Stimulated activated naive B cell treated with anti-CD40 and anti-IgM and Interleukin-4, amounts not matched to agents 10 μg/mL and 1 μg/mL and 100 μg/mL, for 72 hours (primary cell): ENCODE data around the gene PALS2.

ENCODE experiments used
- ATAC-seq, 2 donors: fragments of 150-1000 bp; cut with Tn5 transposase; replicated peaks; 2 replicates each; pipeline ENCODE4 v1.10.0; 2021; ENCODE audit warnings: moderate library complexity in 1 of 2
- DNase-seq: peaks from one replicate; pipeline ENCODE4 v3.0.0; 2021
- H3K27ac Mint-ChIP-seq: one replicate; pipeline ENCODE4 v1.8.0; 2022; ENCODE audit warnings: mild to moderate bottlenecking, mixed read lengths
- H3K27me3 Mint-ChIP-seq, 2 donors: one replicate each; pipeline ENCODE4 v1.8.0; 2022; ENCODE audit warnings: mixed read lengths in 2 of 2
- H3K36me3 Mint-ChIP-seq, 2 donors: one replicate each; pipeline ENCODE4 v1.8.0; 2022; ENCODE audit warnings: mixed read lengths in 2 of 2, mild to moderate bottlenecking in 1 of 2
- H3K4me1 Mint-ChIP-seq, 2 donors: one replicate each; pipeline ENCODE4 v1.8.0; 2022; ENCODE audit warnings: mixed read lengths in 2 of 2, mild to moderate bottlenecking in 1 of 2
- H3K4me3 Mint-ChIP-seq, 2 donors: one replicate each; pipeline ENCODE4 v1.8.0; 2022; ENCODE audit warnings: mild to moderate bottlenecking in 2 of 2, mixed read lengths in 2 of 2, moderate library complexity in 1 of 2
- H3K9me3 Mint-ChIP-seq, 2 donors: one replicate each; pipeline ENCODE4 v1.8.0; 2022; ENCODE audit warnings: mixed read lengths in 2 of 2, mild to moderate bottlenecking in 1 of 2

Gene PALS2

GRCh38 chr7:24604630-24605029 lies 31.4 kb downstream of the PALS2 start:
- ATAC-seq (peak; percentile 96 to 97), DNase-seq (no peak)
- no peak overlapping the region for H3K4me3 Mint-ChIP-seq
- no peaks in the 10 kb centered on the region for H3K27me3 Mint-ChIP-seq
- peaks cover 15 to 46% of the 10 kb centered on the region in 2 donors for H3K4me1 Mint-ChIP-seq
- H3K9me3 Mint-ChIP-seq = peaks cover 14 to 15% of the 10 kb centered on the region in 2 donors
- no peak overlapping the region for H3K27ac Mint-ChIP-seq
- peaks cover 24 to 33% of the 10 kb centered on the region in 2 donors for H3K36me3 Mint-ChIP-seq

DNA sequence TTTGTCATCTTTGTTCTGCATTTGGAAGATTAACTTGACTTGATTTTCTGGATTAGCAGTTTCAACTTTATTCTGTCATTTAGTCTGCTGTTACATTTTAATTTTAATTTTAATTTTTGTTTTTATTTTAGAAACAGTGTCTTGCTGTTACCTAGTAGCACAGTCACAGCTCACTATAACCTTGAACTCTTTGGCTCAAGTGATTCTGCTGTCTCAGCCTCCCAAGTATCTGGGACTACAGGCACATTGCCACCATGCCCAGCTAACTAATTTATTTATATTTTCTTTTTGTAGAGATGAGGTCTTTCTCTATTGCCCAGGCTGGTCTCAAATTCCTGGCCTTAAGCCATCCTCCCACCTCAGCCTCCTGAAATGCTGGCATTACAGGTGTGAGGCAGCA lies 35.3 kb downstream of the PALS2 start:
- Mint-ChIP-seq H3K36me3 (peaks cover 3 to 12% of the 10 kb centered on the region in 2 donors), H3K9me3 (peaks cover 5 to 9% of the 10 kb centered on the region in 2 donors), H3K4me3 (no peak overlapping the region), H3K27me3 (no peaks in the 10 kb centered on the region), H3K27ac (no peak overlapping the region), H3K4me1 (peaks cover 18 to 33% of the 10 kb centered on the region in 2 donors)
- no peak for ATAC-seq
- no peak for DNase-seq

DNA sequence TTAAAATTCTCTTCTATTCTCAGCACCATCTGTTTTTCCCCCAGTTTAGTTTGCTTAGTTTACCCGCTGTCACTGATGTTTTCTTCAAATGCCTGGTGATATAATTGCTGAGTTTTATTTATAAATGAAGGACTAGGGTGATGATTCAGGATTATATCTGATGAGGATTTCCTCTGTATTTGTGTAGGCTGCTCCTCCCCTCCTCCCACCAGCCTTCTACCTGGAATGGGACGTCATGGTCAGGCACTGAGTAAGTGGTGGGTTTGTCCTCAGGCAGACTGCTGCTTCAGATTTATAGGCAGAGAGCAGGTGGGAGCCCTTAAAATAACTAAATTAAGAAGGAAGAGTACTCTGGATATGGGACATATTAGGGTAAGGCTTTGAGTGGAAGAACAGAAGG lies 35.8 kb downstream of the PALS2 start:
- no peak overlapping the region for H3K4me3 Mint-ChIP-seq
- no peak for DNase-seq
- H3K27ac Mint-ChIP-seq = no peak overlapping the region
- peaks cover 6 to 13% of the 10 kb centered on the region in 2 donors for H3K36me3 Mint-ChIP-seq
- H3K27me3 Mint-ChIP-seq = no peaks in the 10 kb centered on the region
- peaks cover 7 to 12% of the 10 kb centered on the region in 2 donors for H3K9me3 Mint-ChIP-seq
- peaks cover 21 to 36% of the 10 kb centered on the region in 2 donors for H3K4me1 Mint-ChIP-seq
- ATAC-seq = no peak

DNA sequence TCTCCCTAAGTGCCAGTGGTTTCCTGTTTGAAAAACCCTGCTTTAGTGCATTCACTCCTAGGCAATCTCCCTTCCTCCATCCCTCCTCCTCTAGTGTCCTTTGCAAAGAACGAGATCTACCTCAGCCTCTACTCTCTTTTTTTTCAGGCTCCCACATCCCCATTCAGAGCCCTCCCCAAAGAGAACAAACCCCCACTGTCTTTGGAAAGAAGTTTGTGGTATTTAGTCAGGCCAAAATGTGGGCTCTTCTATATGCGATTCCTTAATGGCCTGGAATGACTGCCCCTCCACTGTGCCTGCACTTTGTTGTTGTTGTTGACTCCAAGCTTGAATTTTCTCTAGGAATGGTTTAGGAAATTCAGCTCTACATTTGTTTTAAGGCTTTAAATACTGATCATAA lies 36.3 kb downstream of the PALS2 start:
- Mint-ChIP-seq H3K36me3 (peaks cover 4 to 11% of the 10 kb centered on the region in 2 donors), H3K9me3 (peaks cover 7 to 8% of the 10 kb centered on the region in 2 donors), H3K27ac (no peak overlapping the region), H3K27me3 (no peaks in the 10 kb centered on the region), H3K4me3 (no peak overlapping the region), H3K4me1 (peaks cover 19 to 32% of the 10 kb centered on the region in 2 donors)
- DNase-seq (no peak), ATAC-seq (no peak)

DNA sequence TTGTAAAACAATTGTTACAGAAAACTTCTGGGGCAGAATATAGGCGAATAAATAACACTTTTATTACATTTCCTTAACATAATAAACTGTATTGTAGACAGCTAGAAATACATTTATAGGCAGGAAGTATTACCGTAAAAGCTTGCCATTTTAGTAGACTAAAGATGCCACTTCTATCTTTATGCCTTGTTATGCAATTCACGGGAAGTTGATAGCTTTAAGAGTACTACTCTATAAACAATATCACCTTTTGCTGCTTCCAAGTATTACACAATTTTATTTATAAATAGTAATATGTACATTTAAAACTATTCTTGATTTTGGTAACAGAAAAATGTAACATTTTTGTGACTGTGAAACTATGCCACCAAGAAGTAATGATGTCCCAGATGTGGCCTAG lies 37.9 kb downstream of the PALS2 start:
- ATAC-seq (no peak), DNase-seq (no peak)
- H3K4me3 Mint-ChIP-seq = no peak overlapping the region
- H3K27me3 Mint-ChIP-seq = no peaks in the 10 kb centered on the region
- H3K27ac Mint-ChIP-seq = no peak overlapping the region
- peaks cover 8 to 20% of the 10 kb centered on the region in 2 donors for H3K36me3 Mint-ChIP-seq
- H3K4me1 Mint-ChIP-seq = peaks cover 19 to 37% of the 10 kb centered on the region in 2 donors
- peaks cover 13 to 14% of the 10 kb centered on the region in 2 donors for H3K9me3 Mint-ChIP-seq

GRCh38 chr7:24617957-24618616 lies 44.8 kb downstream of the PALS2 start:
- ATAC-seq (no peak), DNase-seq (no peak)
- no peak overlapping the region for H3K4me3 Mint-ChIP-seq
- peaks cover 24 to 41% of the 10 kb centered on the region in 2 donors for H3K36me3 Mint-ChIP-seq
- H3K27ac Mint-ChIP-seq = no peak overlapping the region
- H3K4me1 Mint-ChIP-seq = peaks cover 20 to 39% of the 10 kb centered on the region in 2 donors
- peaks cover 22 to 26% of the 10 kb centered on the region in 2 donors for H3K9me3 Mint-ChIP-seq
- H3K27me3 Mint-ChIP-seq = no peaks in the 10 kb centered on the region

- DNase-seq = no peak
- Mint-ChIP-seq H3K36me3 (peaks cover 22 to 35% of the 10 kb centered on the region in 2 donors), H3K4me3 (no peak overlapping the region), H3K27me3 (no peaks in the 10 kb centered on the region), H3K4me1 (peaks cover 16 to 37% of the 10 kb centered on the region in 2 donors), H3K9me3 (peaks cover 19 to 22% of the 10 kb centered on the region in 2 donors), H3K27ac (no peak overlapping the region)
- ATAC-seq = no peak
Observed at GRCh38 chr7:24619978-24620377, 46.7 kb downstream of the PALS2 start.

DNA sequence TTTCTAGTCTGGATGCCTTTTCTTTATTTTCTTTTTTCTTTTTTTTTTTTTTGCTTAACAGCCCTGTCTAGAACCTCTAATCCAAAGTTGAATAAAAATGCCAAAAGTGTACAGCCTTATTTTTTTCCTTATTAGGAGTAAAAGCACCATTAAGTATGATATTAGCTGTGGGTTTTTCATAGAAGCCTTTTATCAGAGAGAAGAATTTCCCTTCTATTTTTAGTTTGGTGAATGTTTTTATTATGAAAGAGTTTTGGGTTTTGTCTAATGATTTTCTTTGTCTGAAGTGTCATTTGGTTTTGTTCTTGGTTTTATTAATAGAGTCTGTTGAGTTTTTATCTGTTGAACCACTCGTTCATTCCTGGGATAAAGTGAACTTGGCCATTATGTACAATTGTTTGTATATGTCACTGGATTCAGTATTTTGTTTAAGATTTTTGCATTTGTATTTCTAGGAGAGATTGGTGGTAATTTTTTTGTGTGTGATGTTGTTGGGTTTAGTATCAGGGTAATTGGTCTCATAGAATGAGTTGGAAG lies 49.5 kb downstream of the PALS2 start:
- peaks cover 27 to 39% of the 10 kb centered on the region in 2 donors for H3K36me3 Mint-ChIP-seq
- peaks cover 9 to 14% of the 10 kb centered on the region in 2 donors for H3K9me3 Mint-ChIP-seq
- H3K27ac Mint-ChIP-seq = peak overlapping the region; percentile 37
- peaks cover 14 to 32% of the 10 kb centered on the region in 2 donors for H3K4me1 Mint-ChIP-seq
- no peak for ATAC-seq
- no peaks in the 10 kb centered on the region for H3K27me3 Mint-ChIP-seq
- peak overlapping the region in 1 of 2 donors; percentile 22 for H3K4me3 Mint-ChIP-seq
- no peak for DNase-seq
